DND-41 (cell line): ENCODE data around the gene TMEM161B.

ENCODE experiments used
- ATAC-seq: fragments of 200-7000 bp; cut with Tn5 transposase; 3 replicates; pipeline ENCODE4 v1.9.1; 2021; ENCODE audit warnings: low read depth; ENCODE audit not compliant: insufficient read depth
- DNase-seq: peaks from one replicate; pipeline ENCODE4 v3.0.0-alpha.2; 2020
- H2AFZ ChIP-seq: 2 replicates; pipeline ENCODE4 v1.6.0; 2012; ENCODE audit warnings: low read depth, low read length
- H3K27ac ChIP-seq: 2 replicates; pipeline ENCODE4 v1.5.1; 2012; ENCODE audit warnings: low read length, inconsistent platforms
- H3K27me3 ChIP-seq: fragments of 200-600 bp; sonication (generic); 2 replicates; pipeline ENCODE4 v1.6.0; 2012; ENCODE audit warnings: low read length, mild to moderate bottlenecking, inconsistent platforms; ENCODE audit not compliant: insufficient read depth, poor library complexity
- H3K36me3 ChIP-seq: 2 replicates; pipeline ENCODE4 v1.5.1; 2012; ENCODE audit warnings: low read length, inconsistent platforms; ENCODE audit not compliant: insufficient read depth
- H3K4me1 ChIP-seq: 2 replicates; pipeline ENCODE4 v1.5.1; 2012; ENCODE audit warnings: mild to moderate bottlenecking, low read length; ENCODE audit not compliant: insufficient read depth
- H3K4me2 ChIP-seq: 2 replicates; pipeline ENCODE4 v1.6.0; 2012; ENCODE audit warnings: mild to moderate bottlenecking, moderate library complexity, low read length, inconsistent platforms; ENCODE audit not compliant: insufficient read depth
- H3K4me3 ChIP-seq, 2 experiments: fragments of 200-600 bp in 1 of 2; shearing (Covaris generic) in 1 of 2; 2 replicates each; pipeline ENCODE4 v1.5.1; 2012 to 2016; ENCODE audit warnings: inconsistent platforms in 2 of 2, low read length in 2 of 2, mild to moderate bottlenecking in 2 of 2, low read depth in 1 of 2, moderate library complexity in 1 of 2
- H3K79me2 ChIP-seq: 2 replicates; pipeline ENCODE4 v1.6.0; 2012; ENCODE audit warnings: low read length, inconsistent platforms; ENCODE audit not compliant: insufficient read depth
- H3K9ac ChIP-seq: 2 replicates; pipeline ENCODE4 v1.6.0; 2012; ENCODE audit warnings: low read depth, mild to moderate bottlenecking, inconsistent platforms, low read length, moderate library complexity
- H3K9me3 ChIP-seq: 2 replicates; pipeline ENCODE4 v1.5.1; 2012; ENCODE audit warnings: low read length, moderate library complexity, mild to moderate bottlenecking, inconsistent platforms; ENCODE audit not compliant: insufficient read depth, severe bottlenecking
- H4K20me1 ChIP-seq: 2 replicates; pipeline ENCODE4 v1.6.0; 2012; ENCODE audit warnings: low read length; ENCODE audit not compliant: insufficient read depth
- CTCF ChIP-seq: IDR thresholded peaks from 2 replicates; pipeline ENCODE4 v1.5.1; 2012; ENCODE audit warnings: borderline replicate concordance, low read length, moderate library complexity, mild to moderate bottlenecking; ENCODE audit not compliant: poor library complexity, severe bottlenecking; ENCODE audit errors: extremely low read depth
- EZH2 ChIP-seq: IDR thresholded peaks from 3 replicates; pipeline ENCODE4 v1.6.1; 2012; ENCODE audit warnings: borderline replicate concordance, low read depth, mild to moderate bottlenecking, moderate library complexity, low read length, inconsistent platforms; ENCODE audit not compliant: severe bottlenecking

TMEM161B gene

DNA sequence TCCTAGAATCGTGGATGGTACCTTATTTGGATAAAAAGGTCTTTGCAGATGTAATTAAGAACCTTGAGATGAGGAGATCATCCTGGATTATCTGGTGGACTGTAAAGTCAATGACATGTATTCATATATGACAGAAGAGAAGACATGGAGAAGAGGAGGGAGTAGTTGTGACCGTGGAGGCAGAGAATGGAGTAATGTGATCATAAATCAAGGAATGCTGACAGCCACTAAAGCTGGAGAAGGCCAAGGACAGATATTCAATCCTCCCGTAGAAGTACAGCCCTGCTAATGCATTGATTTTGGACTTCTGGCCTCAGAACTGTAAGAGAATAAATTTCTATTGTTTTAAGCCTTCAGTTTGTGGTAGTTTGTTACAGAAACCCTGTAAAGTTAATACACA is 18.7 kb upstream of the TMEM161B start:
- Histone ChIP-seq H3K36me3 (peaks cover 8% of the 10 kb centered on the region; the same call in 1 of the 2 replicates), H3K27ac (no peak overlapping the region), H3K9me3 (no peaks in the 10 kb centered on the region), H3K4me2 (no peak overlapping the region), H3K4me1 (no peaks in the 10 kb centered on the region), H4K20me1 (no peaks in the 10 kb centered on the region), H3K9ac (no peak overlapping the region), H3K79me2 (no peaks in the 10 kb centered on the region), H2AFZ (no peak overlapping the region), H3K4me3 (no peak overlapping the region), H3K27me3 (no peaks in the 10 kb centered on the region)
- ATAC-seq (no peak), DNase-seq (no peak)
- TF ChIP-seq CTCF (no peak), EZH2 (no peak)

GRCh38 chr5:88283690-88284089 is 15.0 kb upstream of the TMEM161B start:
- Histone ChIP-seq H3K27ac (no peak overlapping the region), H3K4me2 (no peak overlapping the region), H3K9ac (no peak overlapping the region), H3K4me3 (no peak overlapping the region), H3K36me3 (peaks cover 5% of the 10 kb centered on the region; the same call in 1 of the 2 replicates), H3K27me3 (no peaks in the 10 kb centered on the region), H3K79me2 (no peaks in the 10 kb centered on the region), H3K9me3 (no peaks in the 10 kb centered on the region), H4K20me1 (no peaks in the 10 kb centered on the region), H2AFZ (no peak overlapping the region), H3K4me1 (no peaks in the 10 kb centered on the region)
- DNase-seq (no peak), ATAC-seq (no peak)
- TF ChIP-seq EZH2: no peak
- TF ChIP-seq CTCF: no peak

GRCh38 chr5:88281322-88281721 is 12.7 kb upstream of the TMEM161B start:
- H3K9ac ChIP-seq: no peak overlapping the region
- H4K20me1 ChIP-seq: no peaks in the 10 kb centered on the region
- H3K36me3 ChIP-seq: peaks cover 5% of the 10 kb centered on the region; the same call in 1 of the 2 replicates
- no peak overlapping the region for H2AFZ ChIP-seq
- H3K27ac ChIP-seq: no peak overlapping the region
- H3K4me3 ChIP-seq: no peak overlapping the region
- H3K27me3 ChIP-seq: no peaks in the 10 kb centered on the region
- no peak overlapping the region for H3K4me2 ChIP-seq
- no peaks in the 10 kb centered on the region for H3K4me1 ChIP-seq
- TF ChIP-seq CTCF (no peak), EZH2 (no peak)
- no peaks in the 10 kb centered on the region for H3K79me2 ChIP-seq
- ATAC-seq: no peak
- H3K9me3 ChIP-seq: no peaks in the 10 kb centered on the region
- no peak for DNase-seq

DNA sequence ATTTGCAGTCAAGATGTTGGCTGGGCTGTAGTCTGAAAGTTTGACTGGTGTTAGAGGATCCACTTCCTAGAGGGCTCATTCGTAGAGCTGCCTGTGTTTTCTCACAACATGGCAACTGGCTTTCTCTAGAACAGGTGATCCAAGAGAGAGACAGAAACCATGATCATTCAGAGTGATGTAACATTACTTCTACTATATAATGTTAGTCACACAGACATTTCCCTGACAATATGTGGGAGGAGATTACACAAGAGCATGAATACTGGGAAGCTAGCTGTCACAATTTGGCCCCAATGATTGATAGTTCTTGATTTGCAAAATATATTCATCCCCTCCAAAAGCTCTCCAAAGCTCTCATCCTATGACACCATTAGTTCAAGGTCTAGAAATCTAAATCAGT is 10.9 kb upstream of the TMEM161B start:
- Histone ChIP-seq H3K9me3 (no peaks in the 10 kb centered on the region), H3K79me2 (no peaks in the 10 kb centered on the region), H3K27me3 (no peaks in the 10 kb centered on the region), H3K4me3 (no peak overlapping the region), H3K36me3 (peaks cover 14% of the 10 kb centered on the region; the same call in 1 of the 2 replicates), H3K4me2 (no peak overlapping the region), H3K4me1 (no peaks in the 10 kb centered on the region), H4K20me1 (no peaks in the 10 kb centered on the region), H3K27ac (no peak overlapping the region), H2AFZ (no peak overlapping the region), H3K9ac (no peak overlapping the region)
- no peak for TF ChIP-seq EZH2
- TF ChIP-seq CTCF: no peak
- DNase-seq (no peak), ATAC-seq (no peak)
